ENCODE measurements around the gene PARP14. TPM values are rescaled to one million over a fixed set of nuclear protein-coding genes. Genes with fewer than 3 reads are reported as not detected.

PARP14 gene
- total RNA-seq, 3 donors from 2014 or later, result 42.9 to 57.0 (median 49.8) TPM

DNA sequence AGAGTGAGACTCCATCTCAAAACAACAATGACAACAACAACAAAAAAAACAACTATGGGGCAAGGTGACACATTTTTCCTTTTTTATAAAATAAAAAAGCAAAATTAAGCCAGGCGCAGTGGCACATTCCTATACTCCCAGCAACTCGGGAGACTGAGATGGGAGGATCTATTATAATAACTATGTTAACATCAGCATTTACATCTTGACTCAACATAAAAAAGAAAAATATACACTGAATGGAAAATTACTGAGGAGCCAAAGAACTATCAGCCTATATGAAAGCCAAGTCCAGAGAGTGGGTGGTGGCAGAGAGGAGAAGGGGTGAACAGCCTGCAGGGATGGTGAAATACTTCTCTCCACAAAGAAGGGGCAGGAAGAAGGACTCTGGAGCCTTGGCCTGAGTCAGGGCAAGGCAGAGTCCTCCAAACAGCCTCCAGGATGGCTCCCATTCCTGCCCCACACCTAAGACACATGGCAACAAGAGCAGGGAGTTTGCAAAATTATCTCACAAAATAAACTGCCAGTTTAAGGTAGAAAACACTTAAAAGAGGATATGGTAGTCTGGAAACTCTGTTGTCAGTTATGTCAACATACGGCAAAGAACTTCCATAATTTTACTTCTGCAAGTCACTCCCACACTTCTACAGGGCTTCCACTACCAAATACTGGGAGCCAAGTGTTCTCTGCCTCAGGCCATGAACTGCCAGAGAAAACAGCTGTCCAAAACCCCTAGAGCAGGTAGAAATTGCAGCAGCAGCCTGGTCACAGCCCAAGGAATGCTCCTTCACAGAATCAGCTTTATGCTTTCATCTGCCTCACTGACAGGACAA, 87.1 kb downstream of the PARP14 start:
- no peak overlapping the region for H3K4me3 ChIP-seq
- H3K27ac ChIP-seq, result no peak overlapping the region
- intact Hi-C loops (cut with DNase I; ENCODE audit: low total_unique reads), result no loop called here
- no peaks in the 10 kb centered on the region for H3K27me3 ChIP-seq
- no peak for DNase-seq (ENCODE audit: low spot score in 2 of 2)
- no peaks in the 10 kb centered on the region for H3K36me3 ChIP-seq
- H3K9me3 ChIP-seq, result no peaks in the 10 kb centered on the region
- H3K4me1 ChIP-seq, result no peaks in the 10 kb centered on the region
- TF ChIP-seq POLR2AphosphoS5 (IDR thresholded peaks at IDR 0.05) (no peak), POLR2A (IDR thresholded peaks at IDR 0.05) (no peak)
- TF ChIP-seq, protein P1, sequence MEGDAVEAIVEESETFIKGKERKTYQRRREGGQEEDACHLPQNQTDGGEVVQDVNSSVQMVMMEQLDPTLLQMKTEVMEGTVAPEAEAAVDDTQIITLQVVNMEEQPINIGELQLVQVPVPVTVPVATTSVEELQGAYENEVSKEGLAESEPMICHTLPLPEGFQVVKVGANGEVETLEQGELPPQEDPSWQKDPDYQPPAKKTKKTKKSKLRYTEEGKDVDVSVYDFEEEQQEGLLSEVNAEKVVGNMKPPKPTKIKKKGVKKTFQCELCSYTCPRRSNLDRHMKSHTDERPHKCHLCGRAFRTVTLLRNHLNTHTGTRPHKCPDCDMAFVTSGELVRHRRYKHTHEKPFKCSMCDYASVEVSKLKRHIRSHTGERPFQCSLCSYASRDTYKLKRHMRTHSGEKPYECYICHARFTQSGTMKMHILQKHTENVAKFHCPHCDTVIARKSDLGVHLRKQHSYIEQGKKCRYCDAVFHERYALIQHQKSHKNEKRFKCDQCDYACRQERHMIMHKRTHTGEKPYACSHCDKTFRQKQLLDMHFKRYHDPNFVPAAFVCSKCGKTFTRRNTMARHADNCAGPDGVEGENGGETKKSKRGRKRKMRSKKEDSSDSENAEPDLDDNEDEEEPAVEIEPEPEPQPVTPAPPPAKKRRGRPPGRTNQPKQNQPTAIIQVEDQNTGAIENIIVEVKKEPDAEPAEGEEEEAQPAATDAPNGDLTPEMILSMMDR (IDR thresholded peaks at IDR 0.05), result no peak

DNA sequence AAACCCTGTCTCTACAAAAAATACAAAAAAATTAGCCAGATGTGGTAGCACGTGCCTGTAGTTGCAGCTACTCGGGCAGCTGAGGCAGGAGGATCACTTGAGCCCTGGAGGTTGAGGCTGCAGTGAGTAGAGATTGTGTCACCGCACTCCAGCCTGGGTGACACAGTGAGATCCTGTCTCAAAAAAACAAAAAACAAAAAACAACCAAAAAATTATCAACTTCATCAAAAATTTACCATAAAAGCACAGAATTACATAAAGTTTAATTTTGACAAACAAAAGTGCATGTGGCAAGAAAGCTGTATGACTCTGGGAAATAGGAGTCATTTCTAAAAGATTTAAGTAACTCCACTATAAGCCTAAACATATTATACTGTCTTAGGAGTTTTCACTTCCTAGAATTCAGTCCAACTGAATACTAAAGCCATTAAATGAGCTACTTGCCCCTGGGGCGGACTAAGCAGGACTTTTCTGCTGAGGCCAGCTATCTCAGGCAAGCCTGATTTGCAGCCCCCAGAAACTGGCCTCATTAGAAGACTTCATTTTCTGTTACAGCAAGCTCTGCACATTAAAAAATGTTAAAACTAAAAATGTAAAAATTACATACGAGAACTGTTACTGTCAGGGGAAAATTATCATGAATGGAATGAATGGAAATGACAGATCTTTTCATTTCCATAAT, 90.0 kb downstream of the PARP14 start:
- Histone ChIP-seq H3K36me3 (peaks cover 8% of the 10 kb centered on the region), H3K9me3 (no peaks in the 10 kb centered on the region), H3K27ac (no peak overlapping the region), H3K27me3 (no peaks in the 10 kb centered on the region), H3K4me1 (no peaks in the 10 kb centered on the region), H3K4me3 (no peak overlapping the region)
- no peak for DNase-seq (ENCODE audit: low spot score in 2 of 2)
- TF ChIP-seq, protein P1 (IDR thresholded peaks at IDR 0.05), result no peak
- TF ChIP-seq POLR2A (IDR thresholded peaks at IDR 0.05) (no peak), POLR2AphosphoS5 (IDR thresholded peaks at IDR 0.05) (no peak)
- intact Hi-C loops (cut with DNase I; ENCODE audit: low total_unique reads), result no loop called here

DNA sequence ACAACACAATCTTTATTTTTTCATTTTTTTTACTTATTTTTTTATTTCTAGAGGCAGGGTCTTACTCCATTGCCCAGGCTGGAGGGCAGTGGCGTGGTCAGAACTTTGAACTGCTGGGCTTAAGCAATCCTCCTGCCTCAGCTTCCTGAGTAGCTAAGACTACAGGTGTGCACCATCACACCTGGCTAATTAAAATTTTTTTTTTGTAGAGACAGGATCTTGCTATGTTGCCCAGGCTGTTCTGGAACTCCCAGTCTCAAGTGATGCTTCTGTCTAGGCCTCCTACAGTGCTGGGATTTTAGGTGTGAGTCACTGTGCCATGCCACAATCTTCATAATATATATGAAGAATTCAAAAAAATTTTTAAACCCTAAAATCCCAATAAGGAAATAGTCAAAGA, 92.2 kb downstream of the PARP14 start:
- H3K27ac ChIP-seq, result no peak overlapping the region
- H3K36me3 ChIP-seq, result peaks cover 8% of the 10 kb centered on the region
- intact Hi-C loops (cut with DNase I; ENCODE audit: low total_unique reads), result no loop called here
- no peak overlapping the region for H3K4me3 ChIP-seq
- H3K27me3 ChIP-seq, result no peaks in the 10 kb centered on the region
- no peaks in the 10 kb centered on the region for H3K9me3 ChIP-seq
- no peak for TF ChIP-seq POLR2A (IDR thresholded peaks at IDR 0.05)
- no peak for TF ChIP-seq POLR2AphosphoS5 (IDR thresholded peaks at IDR 0.05)
- TF ChIP-seq, protein P1 (IDR thresholded peaks at IDR 0.05), result no peak
- no peak for DNase-seq (ENCODE audit: low spot score in 2 of 2)
- no peaks in the 10 kb centered on the region for H3K4me1 ChIP-seq

DNA sequence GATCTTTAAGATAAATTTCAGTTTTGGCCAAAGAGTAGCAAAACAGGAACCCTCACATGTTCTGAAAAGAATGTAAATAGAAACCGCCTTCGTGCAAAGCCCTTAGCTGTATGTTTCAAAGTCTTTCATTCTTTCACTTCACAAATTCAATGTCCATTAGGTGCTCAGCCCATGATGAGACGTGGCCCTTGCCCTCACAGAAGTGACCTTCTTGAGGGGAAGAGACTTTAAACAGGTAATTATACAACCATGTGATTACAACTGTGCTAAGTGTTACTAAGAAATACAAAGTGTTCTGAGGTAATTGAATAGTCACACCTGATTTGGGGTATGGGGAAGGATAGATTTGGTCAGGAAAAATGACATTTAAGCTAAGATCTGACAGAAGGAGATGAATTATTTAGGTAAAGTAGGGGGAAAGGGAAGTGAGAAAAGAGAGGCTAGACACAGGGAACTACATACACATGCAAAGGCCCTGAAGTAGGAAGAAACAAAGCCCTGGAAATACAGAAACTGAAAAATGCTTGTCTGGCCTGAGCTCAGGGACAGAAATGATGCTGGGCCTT, 93.4 kb downstream of the PARP14 start:
- intact Hi-C loops (cut with DNase I; ENCODE audit: low total_unique reads), result no loop called here

More for the DNA sequence above, 93.4 kb downstream of the PARP14 start:
- Histone ChIP-seq H3K36me3 (peaks cover 8% of the 10 kb centered on the region), H3K4me1 (no peaks in the 10 kb centered on the region), H3K27me3 (no peaks in the 10 kb centered on the region), H3K9me3 (no peaks in the 10 kb centered on the region), H3K27ac (no peak overlapping the region), H3K4me3 (no peak overlapping the region)
- no peak for DNase-seq (ENCODE audit: low spot score in 2 of 2)
- TF ChIP-seq, protein P1 (IDR thresholded peaks at IDR 0.05), result no peak
- TF ChIP-seq POLR2A (IDR thresholded peaks at IDR 0.05) (no peak), POLR2AphosphoS5 (IDR thresholded peaks at IDR 0.05) (no peak)

All from breast epithelium (tissue), 4 donors.